Brain microvascular endothelial cell (primary cell): Measurements from ENCODE around the gene STK26.
"Not testable (repeated sequence)": the region's sequence is repeated elsewhere in the genome, so short reads cannot be mapped to it uniquely, and the experiment has no call there.

Experiments
- DNase-seq: peaks from one replicate; pipeline ENCODE4 v3.0.0-alpha.2; 2020
- H3K27ac ChIP-seq: fragments of 250-450 bp; sonication (Bioruptor Pico); 2 replicates; pipeline ENCODE4 v1.5.1; 2020; ENCODE audit warnings: mild to moderate bottlenecking, moderate library complexity
- H3K27me3 ChIP-seq: fragments of 250-450 bp; sonication (Bioruptor Pico); replicated peaks from 2 replicates; pipeline ENCODE4 v1.5.1; 2020; ENCODE audit warnings: mild to moderate bottlenecking
- H3K36me3 ChIP-seq: fragments of 250-450 bp; sonication (Bioruptor Pico); replicated peaks from 2 replicates; pipeline ENCODE4 v1.5.1; 2020; ENCODE audit warnings: mild to moderate bottlenecking
- H3K4me3 ChIP-seq: 2 replicates; pipeline ENCODE4 v1.5.1; 2011; ENCODE audit warnings: low read depth, mild to moderate bottlenecking, control low read depth, low read length, moderate library complexity
- in situ Hi-C: cut with HindIII; loops from 2 replicates; pipeline ENCODE4 v1.10.0; 2017; ENCODE audit warnings: low sequenced_read_pairs, low pct_ligation_motif_present
- TF ChIP-seq, protein P1 (sequence below): IDR thresholded peaks from 2 replicates; pipeline ENCODE4 v1.5.1; 2011; ENCODE audit warnings: low read depth, mild to moderate bottlenecking, moderate library complexity, low read length, control low read depth, inconsistent platforms; ENCODE audit errors: missing control alignments

The STK26 gene

DNA sequence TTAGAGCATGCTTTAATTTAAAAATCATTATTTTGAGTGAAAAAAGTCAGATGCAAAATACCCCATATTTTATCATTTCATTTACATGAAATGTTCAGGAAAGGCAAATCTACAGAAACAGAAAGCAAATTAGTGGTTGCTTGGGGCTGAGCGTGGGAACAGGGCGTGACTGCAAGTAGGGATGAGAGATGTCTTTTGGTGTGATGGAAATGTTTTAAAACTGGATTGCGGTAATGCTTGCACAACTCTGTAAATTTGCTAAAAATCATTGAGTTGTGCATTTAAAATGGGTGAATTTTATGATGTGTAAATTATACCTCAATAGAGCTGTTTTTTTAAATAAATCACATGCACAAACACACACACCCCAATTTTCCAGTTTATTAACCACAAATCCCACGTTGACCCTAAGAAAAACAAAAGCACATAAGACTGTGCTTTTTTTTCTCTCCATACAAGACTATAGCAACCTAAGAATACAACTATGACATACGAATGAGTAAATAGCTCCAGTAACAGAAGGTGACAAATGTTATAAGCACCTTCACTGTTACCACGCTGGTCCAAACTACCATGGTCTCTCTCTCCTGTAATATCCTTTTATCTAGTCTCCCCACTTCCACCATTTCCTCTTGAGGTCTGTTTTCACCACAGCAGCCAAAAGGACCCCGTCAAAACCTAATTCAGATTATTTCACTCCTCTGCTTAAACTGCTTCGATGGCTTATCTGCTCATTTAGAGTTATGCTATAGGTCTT, 67.5 kb downstream of the STK26 start:
- DNase-seq = no peak

DNA sequence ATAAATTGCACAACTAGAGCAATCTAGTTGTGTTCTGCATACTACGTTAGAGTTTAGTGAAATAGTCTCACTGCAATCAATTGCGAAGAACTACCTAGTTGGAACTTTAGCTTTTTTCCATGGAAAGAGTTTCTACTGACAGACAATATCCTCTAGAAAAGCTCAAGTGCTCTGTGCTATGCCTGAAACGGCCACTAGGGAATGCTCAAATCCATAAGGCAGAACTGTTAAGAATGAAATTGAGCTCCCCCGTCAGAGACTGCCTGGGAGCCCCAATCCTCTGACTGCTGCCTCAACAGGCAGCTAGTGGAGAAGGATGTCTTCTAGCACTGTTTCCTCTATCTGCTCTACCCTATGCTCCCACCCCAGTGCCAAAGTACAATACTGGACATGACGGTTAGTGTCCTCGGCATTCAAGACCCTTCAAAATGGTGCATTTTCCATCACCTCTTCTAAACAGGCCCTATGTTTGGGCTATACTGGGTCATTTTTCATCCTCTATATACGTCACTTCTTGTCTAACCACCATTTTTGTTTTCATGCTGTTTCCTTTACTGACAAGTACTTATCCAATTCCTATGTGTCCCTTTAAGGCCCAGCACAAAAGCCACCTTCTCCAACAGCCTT, 69.5 kb downstream of the STK26 start:
- no peaks in the 10 kb centered on the region for H3K27me3 ChIP-seq
- DNase-seq = peak; percentile 71
- TF ChIP-seq, protein P1, sequence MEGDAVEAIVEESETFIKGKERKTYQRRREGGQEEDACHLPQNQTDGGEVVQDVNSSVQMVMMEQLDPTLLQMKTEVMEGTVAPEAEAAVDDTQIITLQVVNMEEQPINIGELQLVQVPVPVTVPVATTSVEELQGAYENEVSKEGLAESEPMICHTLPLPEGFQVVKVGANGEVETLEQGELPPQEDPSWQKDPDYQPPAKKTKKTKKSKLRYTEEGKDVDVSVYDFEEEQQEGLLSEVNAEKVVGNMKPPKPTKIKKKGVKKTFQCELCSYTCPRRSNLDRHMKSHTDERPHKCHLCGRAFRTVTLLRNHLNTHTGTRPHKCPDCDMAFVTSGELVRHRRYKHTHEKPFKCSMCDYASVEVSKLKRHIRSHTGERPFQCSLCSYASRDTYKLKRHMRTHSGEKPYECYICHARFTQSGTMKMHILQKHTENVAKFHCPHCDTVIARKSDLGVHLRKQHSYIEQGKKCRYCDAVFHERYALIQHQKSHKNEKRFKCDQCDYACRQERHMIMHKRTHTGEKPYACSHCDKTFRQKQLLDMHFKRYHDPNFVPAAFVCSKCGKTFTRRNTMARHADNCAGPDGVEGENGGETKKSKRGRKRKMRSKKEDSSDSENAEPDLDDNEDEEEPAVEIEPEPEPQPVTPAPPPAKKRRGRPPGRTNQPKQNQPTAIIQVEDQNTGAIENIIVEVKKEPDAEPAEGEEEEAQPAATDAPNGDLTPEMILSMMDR = peak; percentile 78
- H3K4me3 ChIP-seq = no peak overlapping the region
- in situ Hi-C loops = no loop called here
- H3K27ac ChIP-seq = no peak overlapping the region
- no peaks in the 10 kb centered on the region for H3K36me3 ChIP-seq

More for the DNA sequence above, 67.5 kb downstream of the STK26 start:
- TF ChIP-seq, protein P1 = no peak
- no peaks in the 10 kb centered on the region for H3K36me3 ChIP-seq
- no peaks in the 10 kb centered on the region for H3K27me3 ChIP-seq
- in situ Hi-C loops = no loop called here
- no peak overlapping the region for H3K4me3 ChIP-seq
- H3K27ac ChIP-seq = no peak overlapping the region

- Histone ChIP-seq H3K4me3 (no peak overlapping the region), H3K27ac (no peak overlapping the region), H3K36me3 (no peaks in the 10 kb centered on the region), H3K27me3 (no peaks in the 10 kb centered on the region)
- no peak for DNase-seq
- in situ Hi-C loops = no loop called here
- TF ChIP-seq, protein P1 = no peak
These were observed 70.2 kb downstream of the STK26 start for GRCh38 chrX:132093239-132093860.

GRCh38 chrX:132094164-132094563, 71.1 kb downstream of the STK26 start:
- TF ChIP-seq, protein P1 = no peak
- H3K36me3 ChIP-seq = no peaks in the 10 kb centered on the region
- no peaks in the 10 kb centered on the region for H3K27me3 ChIP-seq
- H3K4me3 ChIP-seq = no peak overlapping the region
- in situ Hi-C loops = no loop called here
- H3K27ac ChIP-seq = no peak overlapping the region
- no peak for DNase-seq

GRCh38 chrX:132098704-132099103, 75.6 kb downstream of the STK26 start:
- H3K36me3 ChIP-seq, H3K27ac ChIP-seq, H3K27me3 ChIP-seq, in situ Hi-C loops, H3K4me3 ChIP-seq, DNase-seq: not testable (repeated sequence)

- Histone ChIP-seq H3K36me3 (no peaks in the 10 kb centered on the region), H3K4me3 (no peak overlapping the region), H3K27me3 (no peaks in the 10 kb centered on the region), H3K27ac (no peak overlapping the region)
- no peak for DNase-seq
- TF ChIP-seq, protein P1 = no peak
- in situ Hi-C loops = no loop called here
These were observed 78.1 kb downstream of the STK26 start for GRCh38 chrX:132101206-132101605.
